Calu3 (cell line): ENCODE data around the gene TTC28. TPM values are rescaled to one million over a fixed set of nuclear protein-coding genes. Genes with fewer than 3 reads are reported as not detected.

ENCODE experiments used
- BruUV-seq: library from RNA; stranded (reverse); fragments of 400-500 nt; replicated peaks from 2 replicates; lab custom pipeline; 2021; lab: Mats Ljungman, UMichigan
- CTCF ChIA-PET: fragments of 300-600 bp; sonication (Branson Sonifier 250); formaldehyde crosslinking; loops from one replicate; lab custom pipeline; 2022; ENCODE audit warnings: antibody characterized with exemption; lab: Charles Lee
- DNase-seq: peaks from one replicate; pipeline ENCODE4 v3.0.0; 2022
- H3K27ac Mint-ChIP-seq: one replicate; pipeline ENCODE4 v1.8.0; 2022; ENCODE audit warnings: mixed read lengths; ENCODE audit not compliant: unreplicated experiment
- H3K27me3 Mint-ChIP-seq: one replicate; pipeline ENCODE4 v1.8.0; 2022; ENCODE audit warnings: mixed read lengths; ENCODE audit not compliant: unreplicated experiment
- H3K36me3 Mint-ChIP-seq: one replicate; pipeline ENCODE4 v1.8.0; 2022; ENCODE audit warnings: mild to moderate bottlenecking, moderate library complexity, mixed read lengths; ENCODE audit not compliant: insufficient read depth, unreplicated experiment
- H3K4me1 Mint-ChIP-seq: one replicate; pipeline ENCODE4 v1.8.0; 2022; ENCODE audit warnings: mild to moderate bottlenecking, low read depth, mixed read lengths; ENCODE audit not compliant: unreplicated experiment
- H3K4me3 Mint-ChIP-seq: one replicate; pipeline ENCODE4 v1.8.0; 2022; ENCODE audit warnings: mild to moderate bottlenecking, low read depth, moderate library complexity, mixed read lengths; ENCODE audit not compliant: unreplicated experiment
- H3K9me3 Mint-ChIP-seq: one replicate; pipeline ENCODE4 v1.8.0; 2022; ENCODE audit warnings: low read depth, mixed read lengths; ENCODE audit not compliant: unreplicated experiment
- CTCF ChIP-seq: fragments of 200-600 bp; IDR thresholded peaks from one replicate; pipeline ENCODE4 v1.8.0; 2022; ENCODE audit warnings: antibody characterized with exemption; ENCODE audit not compliant: unreplicated experiment
- intact Hi-C: fragments of 100-400 bp; cut with micrococcal nuclease; formaldehyde crosslinking; loops from one replicate; pipeline ENCODE4 v1.10.0; 2022; ENCODE audit not compliant: unreplicated experiment
- total RNA-seq: library from RNA; stranded (reverse); gene quantifications from 2 replicates; pipeline ENCODE4 v1.2.3, GENCODE V29; 2022

The TTC28 gene
- total RNA-seq, 1 experiment from 2014 or later: 5.2 TPM

- DNase-seq: no peak
- no peaks in the 10 kb centered on the region for H3K9me3 Mint-ChIP-seq
- CTCF ChIA-PET: no interaction called here
- no peak overlapping the region for H3K27ac Mint-ChIP-seq
- H3K36me3 Mint-ChIP-seq: no peaks in the 10 kb centered on the region
- peaks cover 29% of the 10 kb centered on the region for H3K27me3 Mint-ChIP-seq
- no peak overlapping the region for H3K4me3 Mint-ChIP-seq
- no peak for TF ChIP-seq CTCF
- intact Hi-C loops: no loop called here
- BruUV-seq: no TSS peak
- no peaks in the 10 kb centered on the region for H3K4me1 Mint-ChIP-seq
Observed at GRCh38 chr22:28027453-28028448, 651.9 kb downstream of the TTC28 start.

GRCh38 chr22:28025866-28026575 is 653.6 kb downstream of the TTC28 start:
- no peak overlapping the region for H3K27ac Mint-ChIP-seq
- no peaks in the 10 kb centered on the region for H3K36me3 Mint-ChIP-seq
- no peak for DNase-seq
- CTCF ChIA-PET: no interaction called here
- intact Hi-C loops: no loop called here
- no peaks in the 10 kb centered on the region for H3K9me3 Mint-ChIP-seq
- no peak for TF ChIP-seq CTCF
- no peaks in the 10 kb centered on the region for H3K4me1 Mint-ChIP-seq
- BruUV-seq: no TSS peak
- H3K27me3 Mint-ChIP-seq: peaks cover 40% of the 10 kb centered on the region
- H3K4me3 Mint-ChIP-seq: no peak overlapping the region

GRCh38 chr22:28025333-28025732 is 654.3 kb downstream of the TTC28 start:
- no peak overlapping the region for H3K27ac Mint-ChIP-seq
- CTCF ChIA-PET: no interaction called here
- no peaks in the 10 kb centered on the region for H3K36me3 Mint-ChIP-seq
- no peaks in the 10 kb centered on the region for H3K4me1 Mint-ChIP-seq
- H3K27me3 Mint-ChIP-seq: peaks cover 40% of the 10 kb centered on the region
- BruUV-seq: no TSS peak
- H3K4me3 Mint-ChIP-seq: no peak overlapping the region
- no peaks in the 10 kb centered on the region for H3K9me3 Mint-ChIP-seq
- intact Hi-C loops: no loop called here
- TF ChIP-seq CTCF: no peak
- DNase-seq: no peak

- H3K36me3 Mint-ChIP-seq: no peaks in the 10 kb centered on the region
- BruUV-seq: no TSS peak
- no peak for DNase-seq
- no peak for TF ChIP-seq CTCF
- peaks cover 40% of the 10 kb centered on the region for H3K27me3 Mint-ChIP-seq
- intact Hi-C loops: no loop called here
- no peaks in the 10 kb centered on the region for H3K9me3 Mint-ChIP-seq
- CTCF ChIA-PET: interaction anchor here (0.7 kb wide), 1 partner anchor 9 kb away, joined by 3 read pairs; no protein-coding TSS in a partner anchor
- H3K4me1 Mint-ChIP-seq: no peaks in the 10 kb centered on the region
- H3K27ac Mint-ChIP-seq: no peak overlapping the region
- H3K4me3 Mint-ChIP-seq: no peak overlapping the region
Observed at GRCh38 chr22:28024422-28024888, 655.2 kb downstream of the TTC28 start.
